H1 (cell line): ENCODE measurements around the gene DOK3. TPM values are rescaled to one million over a fixed set of nuclear protein-coding genes. Genes with fewer than 3 reads are reported as not detected.

Source experiments
- CTCF ChIA-PET: fragments of 300-600 bp; sonication (Branson Sonifier 250); formaldehyde crosslinking; loops from one replicate; lab custom pipeline; 2021; ENCODE audit not compliant: partially characterized antibody; lab: Charles Lee
- POLR2A ChIA-PET: fragments of 300-600 bp; sonication (Branson Sonifier 250); formaldehyde crosslinking; loops from one replicate; lab custom pipeline; 2021; ENCODE audit warnings: inconsistent platforms; ENCODE audit not compliant: partially characterized antibody; lab: Charles Lee
- DNase-seq, 2 experiments: peaks; one replicate each; pipeline versions ENCODE4 v3.0.0 to v3.0.0-alpha.2; 2010 to 2022; ENCODE audit warnings: low spot score in 2 of 2, low read depth in 1 of 2, mixed read lengths in 1 of 2
- FAIRE-seq: peaks from 2 replicates; lab custom pipeline; 2011; peaks lifted over from hg19 to GRCh38; lab: Jason Lieb, UNC
- H2AFZ ChIP-seq: 2 replicates; pipeline ENCODE4 v1.8.1; 2012; ENCODE audit warnings: low read length, inconsistent platforms
- H2AK5ac ChIP-seq: 2 replicates; pipeline ENCODE4 v1.6.1; 2013; ENCODE audit warnings: low read depth, low read length
- H2BK120ac ChIP-seq: replicated peaks from 2 replicates; pipeline ENCODE3; 2013; ENCODE audit warnings: low read depth, low read length, inconsistent platforms
- H2BK12ac ChIP-seq: 2 replicates; pipeline ENCODE4 v1.6.1; 2013; ENCODE audit warnings: low read depth, low read length
- H2BK15ac ChIP-seq: 2 replicates; pipeline ENCODE4 v1.6.1; 2013; ENCODE audit warnings: low read length
- H2BK20ac ChIP-seq: 2 replicates; pipeline ENCODE4 v1.6.1; 2013; ENCODE audit warnings: low read length
- H2BK5ac ChIP-seq: 2 replicates; pipeline ENCODE4 v1.6.1; 2013; ENCODE audit warnings: low read depth, low read length
- H3K14ac ChIP-seq: 2 replicates; pipeline ENCODE4 v1.6.1; 2013; ENCODE audit warnings: inconsistent platforms; ENCODE audit not compliant: insufficient read length
- H3K18ac ChIP-seq: 2 replicates; pipeline ENCODE4 v1.6.1; 2013; ENCODE audit warnings: low read length; ENCODE audit errors: extremely low read depth
- H3K23ac ChIP-seq: 2 replicates; pipeline ENCODE4 v1.6.1; 2013; ENCODE audit warnings: inconsistent platforms; ENCODE audit not compliant: insufficient read length
- H3K23me2 ChIP-seq: 2 replicates; pipeline ENCODE4 v1.6.1; 2013; ENCODE audit warnings: low read depth, low read length
- H3K27ac ChIP-seq: 2 replicates; pipeline ENCODE4 v1.6.1; 2011; ENCODE audit warnings: low read depth, low read length, inconsistent platforms
- H3K27me3 ChIP-seq, 4 experiments: replicated peaks in 1 of 4; 1 replicate in 1 of 4; 2 replicates in 3 of 4; pipeline versions ENCODE4 v1.6.1 to v1.8.1; 2011 to 2013; ENCODE audit warnings: low read length in 3 of 4, mild to moderate bottlenecking in 3 of 4, inconsistent platforms in 2 of 4, mixed read lengths in 2 of 4, moderate library complexity in 1 of 4; ENCODE audit not compliant: control insufficient read depth in 3 of 4, insufficient read depth in 3 of 4; ENCODE audit errors: extremely low read depth in 1 of 4
- H3K36me3 ChIP-seq, 4 experiments: 2 replicates each; pipeline versions ENCODE4 v1.6.1 to v1.8.1; 2011 to 2013; ENCODE audit warnings: mild to moderate bottlenecking in 4 of 4, low read length in 3 of 4, moderate library complexity in 2 of 4, control low read depth in 1 of 4, inconsistent platforms in 1 of 4; ENCODE audit not compliant: insufficient read depth in 4 of 4, control insufficient read depth in 2 of 4
- H3K4ac ChIP-seq: replicated peaks from 2 replicates; pipeline ENCODE3; 2013; ENCODE audit warnings: low read length, low read depth, mixed read lengths, inconsistent platforms; ENCODE audit not compliant: insufficient read length
- H3K4me1 ChIP-seq, 4 experiments: replicated peaks in 1 of 4; 1 replicate in 1 of 4; 2 replicates in 3 of 4; pipeline versions ENCODE4 v1.6.1 to v1.8.1; 2011 to 2013; ENCODE audit warnings: low read length in 3 of 4, inconsistent platforms in 2 of 4, mixed read lengths in 1 of 4; ENCODE audit not compliant: insufficient read depth in 4 of 4, control insufficient read depth in 3 of 4
- H3K4me2 ChIP-seq, 2 experiments: 2 replicates each; pipeline versions ENCODE4 v1.6.1 to v1.8.1; 2011 to 2013; ENCODE audit warnings: low read depth in 2 of 2, low read length in 2 of 2, control low read depth in 1 of 2, inconsistent platforms in 1 of 2, mild to moderate bottlenecking in 1 of 2; ENCODE audit not compliant: insufficient read depth in 1 of 2
- H3K4me3 ChIP-seq, 4 experiments: fragments of 200-600, 300-600 bp in 1 of 4; sonication (generic), shearing (Covaris generic), sonication (Bioruptor Twin) in 1 of 4; 2 replicates each; pipeline versions ENCODE4 v1.5.1 to v1.8.1; 2011 to 2016; ENCODE audit warnings: low read length in 4 of 4, low read depth in 3 of 4, control low read depth in 2 of 4, inconsistent platforms in 2 of 4, mild to moderate bottlenecking in 2 of 4, mixed read lengths in 1 of 4, moderate library complexity in 1 of 4; ENCODE audit not compliant: insufficient read depth in 2 of 4; ENCODE audit errors: extremely low read depth in 1 of 4
- H3K56ac ChIP-seq: replicated peaks from 2 replicates; pipeline ENCODE3; 2013; ENCODE audit warnings: low read depth, mild to moderate bottlenecking, mixed read lengths, low read length, inconsistent platforms; ENCODE audit not compliant: insufficient read length
- H3K79me1 ChIP-seq: 2 replicates; pipeline ENCODE4 v1.6.1; 2013; ENCODE audit warnings: low read depth, low read length, control low read depth
- H3K79me2 ChIP-seq, 2 experiments: 2 replicates each; pipeline versions ENCODE4 v1.6.1 to v1.8.1; 2012 to 2013; ENCODE audit warnings: low read length in 2 of 2, mild to moderate bottlenecking in 2 of 2, inconsistent platforms in 1 of 2; ENCODE audit not compliant: insufficient read depth in 2 of 2, control insufficient read depth in 1 of 2
- H3K9ac ChIP-seq, 4 experiments: replicated peaks in 1 of 4; 1 replicate in 1 of 4; 2 replicates in 3 of 4; pipeline versions ENCODE4 v1.6.1 to v1.8.1; 2011 to 2013; ENCODE audit warnings: low read depth in 3 of 4, low read length in 3 of 4, control low read depth in 2 of 4, mild to moderate bottlenecking in 2 of 4, moderate library complexity in 2 of 4, inconsistent platforms in 1 of 4; ENCODE audit errors: extremely low read depth in 1 of 4
- H3K9me3 ChIP-seq, 2 experiments: 2 replicates each; pipeline versions ENCODE4 v1.6.1 to v1.8.1; 2012 to 2013; ENCODE audit warnings: mild to moderate bottlenecking in 2 of 2, moderate library complexity in 2 of 2, control low read depth in 1 of 2, inconsistent platforms in 1 of 2, low read depth in 1 of 2, low read length in 1 of 2, mixed read lengths in 1 of 2; ENCODE audit not compliant: insufficient read depth in 2 of 2
- H4K20me1 ChIP-seq, 2 experiments: replicated peaks in 1 of 2; 2 replicates each; pipeline versions ENCODE3 to v1.8.1; 2011 to 2013; ENCODE audit warnings: inconsistent platforms in 2 of 2, low read length in 2 of 2, mild to moderate bottlenecking in 1 of 2; ENCODE audit not compliant: insufficient read depth in 2 of 2, control insufficient read depth in 1 of 2
- H4K5ac ChIP-seq: 2 replicates; pipeline ENCODE4 v1.6.1; 2013; ENCODE audit warnings: low read length, low read depth, mixed read lengths, inconsistent platforms; ENCODE audit not compliant: insufficient read length
- H4K8ac ChIP-seq: 2 replicates; pipeline ENCODE4 v1.8.0; 2013; ENCODE audit warnings: mild to moderate bottlenecking, moderate library complexity, low read length, inconsistent platforms; ENCODE audit not compliant: insufficient read depth; ENCODE audit errors: extremely low read depth
- H4K91ac ChIP-seq: replicated peaks from 2 replicates; pipeline ENCODE3; 2013; ENCODE audit warnings: low read length, mixed read lengths, inconsistent platforms; ENCODE audit not compliant: insufficient read length
- ATF2 ChIP-seq: IDR thresholded peaks from 2 replicates; pipeline ENCODE4 v1.6.1; 2012; ENCODE audit warnings: low read length, inconsistent platforms
- CHD1 ChIP-seq: IDR thresholded peaks from 2 replicates; pipeline ENCODE4 v1.6.1; 2012; ENCODE audit warnings: low read depth, low read length, improper control_type of control experiment
- CHD2 ChIP-seq: IDR thresholded peaks from 2 replicates; pipeline ENCODE4 v1.6.1; 2012; ENCODE audit warnings: low read length, improper control_type of control experiment
- CREB1 ChIP-seq: IDR thresholded peaks from 2 replicates; pipeline ENCODE4 v1.6.1; 2012; ENCODE audit warnings: inconsistent platforms
- CTBP2 ChIP-seq: IDR thresholded peaks from 2 replicates; pipeline ENCODE4 v1.7.0; 2011; ENCODE audit warnings: borderline replicate concordance, mild to moderate bottlenecking, moderate library complexity, mixed read lengths, low read length; ENCODE audit not compliant: insufficient read depth, insufficient read length
- HDAC6 ChIP-seq: IDR thresholded peaks from one replicate; pipeline ENCODE4 v1.7.1; 2012; ENCODE audit warnings: low read depth, mild to moderate bottlenecking, inconsistent platforms, low read length, moderate library complexity
- KDM4A ChIP-seq: IDR thresholded peaks from one replicate; pipeline ENCODE4 v1.7.1; 2012; ENCODE audit warnings: low read depth, mild to moderate bottlenecking, moderate library complexity, low read length, inconsistent platforms; ENCODE audit not compliant: severe bottlenecking
- PHF8 ChIP-seq: fragments of 200-600 bp; sonication (generic); conservative IDR thresholded peaks from 2 replicates; pipeline ENCODE4 v1.7.1; 2012; ENCODE audit warnings: low read depth, mild to moderate bottlenecking, inconsistent platforms, low read length, moderate library complexity
- POU5F1 ChIP-seq: IDR thresholded peaks from 2 replicates; pipeline ENCODE4 v1.6.1; 2011; ENCODE audit warnings: low read depth, mild to moderate bottlenecking, low read length, moderate library complexity
- RFX5 ChIP-seq: IDR thresholded peaks from 2 replicates; pipeline ENCODE4 v1.6.1; 2011; ENCODE audit warnings: low read depth, low read length, improper control_type of control experiment, borderline replicate concordance
- SAP30 ChIP-seq: fragments of 300-600 bp; sonication (generic); IDR thresholded peaks from 2 replicates; pipeline ENCODE4 v1.7.1; 2012; ENCODE audit warnings: low read length, moderate library complexity, mild to moderate bottlenecking, inconsistent platforms; ENCODE audit not compliant: insufficient read depth, insufficient replicate concordance
- SIX5 ChIP-seq: IDR thresholded peaks from 2 replicates; pipeline ENCODE4 v1.6.1; 2011; ENCODE audit warnings: mild to moderate bottlenecking, low read depth, low read length
- SP4 ChIP-seq: IDR thresholded peaks from 2 replicates; pipeline ENCODE4 v1.6.1; 2012; ENCODE audit warnings: low read length, inconsistent platforms
- WGBS, 2 experiments: shearing (Covaris generic) in 1 of 2; methylation state at CpG; one replicate each; pipeline versions ENCODE4 v1.1.6 to v1.1.7; 2013 to 2015; ENCODE audit warnings: low lambda C conversion rate in 2 of 2, mixed read lengths in 2 of 2, inconsistent platforms in 1 of 2, low coverage in 1 of 2, missing lambda C conversion rate in 1 of 2; ENCODE audit not compliant: insufficient replicate concordance in 2 of 2, insufficient coverage in 1 of 2, insufficient read length in 1 of 2; ENCODE audit errors: extremely low coverage in 1 of 2, missing lambda C conversion rate in 1 of 2; 5-methylcytosine and 5-hydroxymethylcytosine counted together
- polyA plus RNA-seq, 7 experiments: library from polyadenylated mRNA; depleted of rRNA in 3 of 7; stranded (reverse) in 5 of 7; unstranded in 2 of 7; fragments of >200 nt in 5 of 7; fragments of 200-250 nt in 2 of 7; gene quantifications; 1 replicate in 5 of 7; 2 replicates in 1 of 7; 4 replicates in 1 of 7; pipeline versions ENCODE4 v1.2.1 to v1.2.3, GENCODE V29; 2011 to 2013; ENCODE audit warnings: missing spikeins in 2 of 7, mixed read lengths in 2 of 7
- total RNA-seq: library from RNA; stranded (reverse); fragmentation: NEBNext Ultra II Directional; extraction: Animal tissue kit (Norgen Biotek cat#: 25700); gene quantifications from 2 replicates; pipeline ENCODE4 v1.2.1, GENCODE V29; 2021

DOK3 gene
- total and polyA plus RNA-seq, 2 of the 8 experiments (the other 6 are each of a cell fraction or from before 2014, with no cell fraction given), result 4.2 to 6.4 TPM

DNA sequence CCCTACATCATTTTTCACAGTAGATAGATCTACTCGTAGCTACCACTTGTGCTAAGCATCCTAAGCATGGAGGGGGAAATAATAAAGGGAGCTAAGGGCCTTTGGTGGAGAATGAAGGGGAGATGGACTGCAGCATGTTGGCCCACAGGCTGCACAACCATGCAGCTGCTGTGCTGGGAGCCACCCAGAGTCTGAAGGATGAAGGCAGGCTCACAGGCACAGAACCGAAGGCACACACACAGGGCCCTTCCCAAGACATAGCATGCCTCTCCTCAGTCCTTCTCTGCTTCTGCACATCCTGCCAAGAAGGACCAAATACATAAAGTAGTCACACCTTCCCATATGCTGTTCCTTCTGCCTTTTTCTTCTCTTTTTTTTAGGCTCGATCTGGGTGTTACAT is 38.1 kb upstream of the DOK3 start:
- 0 out of 2 replicates have a peak overlapping the region, but pooled peaks have one; percentile 2 for H3K27ac ChIP-seq
- no peak overlapping the region for H3K4me2 ChIP-seq
- H4K8ac ChIP-seq, result no peak overlapping the region
- no peaks in the 10 kb centered on the region for H3K23me2 ChIP-seq
- H3K9me3 ChIP-seq, result no peaks in the 10 kb centered on the region
- H3K56ac ChIP-seq, result no peak overlapping the region
- H4K20me1 ChIP-seq, result peaks cover 16 to 27% of the 10 kb centered on the region in 2 experiments
- H3K79me1 ChIP-seq, result peaks cover 14% of the 10 kb centered on the region
- no peak overlapping the region for H3K14ac ChIP-seq
- H3K4ac ChIP-seq, result no peak overlapping the region
- H2BK12ac ChIP-seq, result no peak overlapping the region
- ChIA-PET POLR2A (interaction anchor here (3.4 kb wide), 1 partner anchor 31 kb away, joined by 11 read pairs; the partner anchor contains the start of gene DDX41), CTCF (interaction anchor here (0.9 to 1.7 kb wide), 4 partner anchors 8 to 60 kb away, joined by 3 to 8 read pairs (median 3); no protein-coding TSS in a partner anchor)
- H2BK120ac ChIP-seq, result no peak overlapping the region
- no peak overlapping the region for H2AK5ac ChIP-seq
- peaks cover 0 to 3% (median under 1%) of the 10 kb centered on the region in 4 experiments; a peak in 2 of 7 replicates for H3K4me1 ChIP-seq
- no peak overlapping the region for H2BK20ac ChIP-seq
- WGBS, 2 experiments, result 89% methylated on average over 3 of the region's 3 CpGs; no CpG with 5 or more reads in 1 of the 2 experiments
- no peak overlapping the region for H4K91ac ChIP-seq
- no peak overlapping the region for H3K9ac ChIP-seq
- peaks cover under 1 to 91% of the 10 kb centered on the region in 2 experiments for H3K79me2 ChIP-seq
- no peaks in the 10 kb centered on the region for H3K27me3 ChIP-seq
- no peak overlapping the region for H2BK5ac ChIP-seq
- no peak overlapping the region for H4K5ac ChIP-seq
- H2BK15ac ChIP-seq, result no peak overlapping the region
- FAIRE-seq (no peak), DNase-seq (no peak)
- H3K36me3 ChIP-seq, result peaks cover 0 to 25% (median 6%) of the 10 kb centered on the region in 4 experiments; a peak in 3 of 8 replicates
- H3K23ac ChIP-seq, result no peak overlapping the region
- no peak overlapping the region for H3K4me3 ChIP-seq
- no peak overlapping the region for H3K18ac ChIP-seq
- H2AFZ ChIP-seq, result no peak overlapping the region
- TF ChIP-seq KDM4A (no peak), PHF8 (no peak), RFX5 (no peak), CREB1 (no peak), SP4 (no peak), CHD2 (no peak), ATF2 (no peak), CTBP2 (no peak), SAP30 (no peak), CHD1 (no peak), SIX5 (no peak), HDAC6 (no peak), POU5F1 (no peak)
